DND-41 (cell line): ENCODE data around the gene ISYNA1.

ENCODE experiments used
- CTCF ChIP-seq: IDR thresholded peaks from 2 replicates; pipeline ENCODE4 v1.5.1; 2012; ENCODE audit warnings: borderline replicate concordance, low read length, moderate library complexity, mild to moderate bottlenecking; ENCODE audit not compliant: poor library complexity, severe bottlenecking; ENCODE audit errors: extremely low read depth
- EZH2 ChIP-seq: IDR thresholded peaks from 3 replicates; pipeline ENCODE4 v1.6.1; 2012; ENCODE audit warnings: borderline replicate concordance, low read depth, mild to moderate bottlenecking, moderate library complexity, low read length, inconsistent platforms; ENCODE audit not compliant: severe bottlenecking

- TF ChIP-seq CTCF (no peak), EZH2 (no peak)
These were observed 14.5 kb upstream of the ISYNA1 start for GRCh38 chr19:18452386-18452785.
